Stimulated activated CD8-positive, alpha-beta memory T cell treated with anti-CD3 and anti-CD28 coated beads, Interleukin-7, amount 100 ng/mL, for 48 hours (primary cell): ENCODE measurements around the gene SPAG16.
"Not testable (repeated sequence)": the region's sequence is repeated elsewhere in the genome, so short reads cannot be mapped to it uniquely, and the experiment has no call there.

Source experiments
- DNase-seq, 2 donors: peaks; one replicate each; pipeline ENCODE4 v3.0.0-alpha.2; 2020; ENCODE audit warnings: low read depth in 1 of 2; ENCODE audit errors: extremely low read depth in 1 of 2

Gene SPAG16

DNA sequence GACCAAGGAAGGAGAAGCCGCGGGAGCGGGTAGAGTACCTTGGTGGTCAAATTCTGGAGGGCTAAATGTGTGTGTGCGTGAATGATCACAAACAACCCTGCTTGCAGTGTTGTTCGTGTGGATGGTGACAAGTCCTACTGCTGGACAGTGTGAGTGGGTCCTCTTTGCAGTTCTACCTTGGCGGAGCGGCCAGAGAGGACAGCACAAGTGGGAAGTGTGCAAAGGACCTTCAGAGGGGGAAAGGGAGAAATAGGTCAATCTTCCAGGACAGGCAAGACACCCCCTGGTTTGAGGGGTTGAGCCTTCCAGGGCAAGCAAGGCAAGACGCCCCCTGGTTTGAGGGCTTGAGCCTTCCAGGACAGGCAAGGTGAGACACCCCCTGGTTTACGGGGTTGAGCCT is 122.8 kb downstream of the SPAG16 start:
- DNase-seq: not testable (repeated sequence)

- DNase-seq: not testable (repeated sequence)
Measured at GRCh38 chr2:213408426-213409070, 124.3 kb downstream of the SPAG16 start.

GRCh38 chr2:213410687-213411086 is 126.4 kb downstream of the SPAG16 start:
- not testable (repeated sequence) for DNase-seq

GRCh38 chr2:213411582-213412289 is 127.5 kb downstream of the SPAG16 start:
- no peak for DNase-seq

DNA sequence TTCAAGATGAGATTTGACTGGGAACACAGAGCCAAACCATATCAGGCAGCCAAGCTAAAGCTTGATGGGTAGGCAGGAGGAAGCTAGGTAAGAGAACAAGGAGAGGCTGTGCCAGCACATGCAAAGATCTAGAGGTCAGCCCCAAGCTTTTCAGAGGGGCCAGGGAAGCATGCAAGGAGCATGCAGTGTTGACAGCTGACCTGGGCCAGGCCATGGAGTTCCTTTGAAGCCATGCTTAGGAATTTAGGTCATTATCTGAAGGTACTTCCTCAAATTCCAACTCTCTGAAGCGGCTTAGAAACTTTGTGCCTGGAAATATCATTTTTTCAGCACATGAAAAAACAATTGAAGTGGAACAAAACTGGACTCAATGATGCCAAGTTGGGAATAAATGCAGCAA is 130.8 kb downstream of the SPAG16 start:
- DNase-seq: no peak

DNA sequence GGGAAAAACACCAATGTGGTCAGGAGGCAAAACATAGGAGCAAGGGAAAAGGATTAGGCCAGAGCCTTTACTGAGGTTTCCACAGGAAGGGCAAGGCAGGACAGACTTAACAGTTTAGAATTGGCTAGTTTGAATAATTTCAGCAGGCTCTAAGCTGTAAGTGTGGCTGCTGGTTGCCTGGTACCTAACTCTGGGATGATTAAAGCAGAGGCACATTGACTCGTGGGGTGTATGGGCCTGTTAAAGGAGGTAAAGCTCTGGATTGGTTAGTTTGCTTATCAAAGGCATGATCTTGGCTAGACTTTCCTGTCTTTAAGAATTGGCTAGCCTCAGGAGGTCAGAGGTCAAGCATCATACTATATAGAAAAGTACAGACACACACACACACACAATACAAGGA is 132.6 kb downstream of the SPAG16 start:
- DNase-seq: no peak

- no peak for DNase-seq
Measured at GRCh38 chr2:213419980-213420379, 135.7 kb downstream of the SPAG16 start.

- no peak for DNase-seq
Measured at GRCh38 chr2:213420828-213421385, 136.6 kb downstream of the SPAG16 start.

- no peak for DNase-seq
Measured at GRCh38 chr2:213422211-213422610, 137.9 kb downstream of the SPAG16 start.

DNA sequence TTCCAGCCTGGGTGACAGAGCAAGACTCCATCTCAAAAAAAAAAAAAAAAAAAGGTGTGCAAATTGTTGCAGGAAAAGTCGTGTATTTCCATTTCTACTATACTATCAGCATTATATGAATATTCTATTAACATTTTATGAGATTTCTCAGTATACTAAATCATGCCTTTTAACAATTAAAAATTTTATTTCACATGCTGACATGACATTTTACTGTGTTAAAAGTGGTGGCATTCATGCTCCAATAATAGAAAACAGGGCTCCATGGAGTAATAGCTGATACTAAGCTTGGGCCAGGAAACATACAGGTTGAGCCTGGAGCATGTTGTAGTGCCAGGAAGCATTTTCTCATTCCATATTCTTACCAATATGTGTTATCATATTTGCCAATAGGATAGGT is 141.4 kb downstream of the SPAG16 start:
- no peak for DNase-seq

GRCh38 chr2:213429516-213429915 is 145.3 kb downstream of the SPAG16 start:
- DNase-seq: no peak

DNA sequence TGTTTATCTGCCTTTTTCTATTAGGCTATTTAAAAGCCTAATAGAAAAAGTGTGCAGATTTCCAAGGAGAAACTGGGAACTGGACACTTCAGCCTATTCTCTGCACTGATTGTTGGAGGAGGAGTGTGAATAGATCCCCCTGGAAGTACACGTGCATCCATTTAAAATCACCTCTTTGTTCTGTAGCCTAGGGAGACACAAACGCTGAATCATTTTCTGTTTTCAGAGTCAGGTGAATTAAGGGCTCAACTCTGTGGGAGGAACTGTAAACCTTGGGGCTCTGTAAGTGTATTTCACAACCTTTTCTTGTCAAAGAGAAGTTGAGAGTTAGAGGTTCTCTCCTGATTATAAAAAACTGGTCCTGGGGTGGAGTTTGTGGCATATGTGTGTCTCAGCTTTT is 159.7 kb downstream of the SPAG16 start:
- DNase-seq: no peak

DNA sequence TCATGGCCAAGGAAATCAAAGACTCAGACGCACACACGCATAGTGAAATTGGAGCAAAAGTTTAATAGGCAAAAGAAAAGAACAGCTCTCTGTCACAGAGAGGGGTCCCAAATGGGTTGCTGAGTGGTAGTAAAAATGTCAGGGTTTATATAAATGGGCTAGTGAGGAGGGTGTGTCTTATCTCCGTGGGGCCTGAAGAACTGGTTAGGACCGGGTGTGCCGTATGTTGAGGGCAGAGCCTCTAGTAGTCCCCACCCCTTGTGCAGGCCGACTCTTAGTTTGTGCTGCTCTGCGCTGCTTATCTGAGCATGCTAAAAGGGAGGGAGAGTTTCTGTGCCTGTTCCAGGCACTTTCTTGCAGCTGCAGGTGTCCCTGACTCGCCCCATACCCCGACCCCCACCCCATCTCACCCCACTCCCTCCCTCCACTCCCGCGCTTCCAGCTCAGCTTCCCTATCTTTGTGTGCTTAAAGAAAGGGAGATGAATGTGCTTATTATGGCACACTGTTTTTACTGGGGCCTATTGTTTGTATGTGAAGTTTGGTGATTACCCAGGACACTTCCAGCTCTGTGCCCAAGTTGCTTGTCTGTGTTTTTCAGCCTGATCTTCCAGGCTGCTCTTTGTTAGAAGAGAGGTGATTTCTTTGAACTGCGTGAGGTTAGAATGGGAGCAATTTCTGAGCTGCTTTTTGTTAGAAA is 167.4 kb downstream of the SPAG16 start:
- no peak for DNase-seq

- DNase-seq: no peak
Measured at GRCh38 chr2:213455316-213456008, 171.2 kb downstream of the SPAG16 start.

- DNase-seq: no peak
Measured at GRCh38 chr2:213475433-213475832, 191.2 kb downstream of the SPAG16 start.

GRCh38 chr2:213476641-213477040 is 192.4 kb downstream of the SPAG16 start:
- no peak for DNase-seq

DNA sequence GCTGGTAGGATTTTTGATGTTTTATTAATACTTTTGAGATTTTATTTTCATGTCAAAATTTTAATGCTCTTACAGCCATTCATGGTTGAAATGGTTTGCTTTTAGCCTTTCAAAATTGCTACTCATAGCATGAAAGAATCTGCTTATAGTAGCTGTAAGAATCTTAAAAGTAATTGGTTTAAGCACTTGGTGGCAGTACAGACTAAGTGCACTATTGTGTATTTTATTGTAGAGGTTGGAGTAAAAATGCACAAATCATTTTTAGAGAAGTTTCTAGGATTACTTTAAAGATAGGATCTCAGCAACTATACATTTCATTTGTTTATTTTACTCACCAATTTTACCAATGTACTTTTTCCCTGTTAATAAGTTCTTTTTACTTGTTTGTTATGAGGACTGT is 205.8 kb downstream of the SPAG16 start:
- DNase-seq: no peak

- no peak for DNase-seq
Measured at GRCh38 chr2:213491376-213491775, 207.1 kb downstream of the SPAG16 start.

DNA sequence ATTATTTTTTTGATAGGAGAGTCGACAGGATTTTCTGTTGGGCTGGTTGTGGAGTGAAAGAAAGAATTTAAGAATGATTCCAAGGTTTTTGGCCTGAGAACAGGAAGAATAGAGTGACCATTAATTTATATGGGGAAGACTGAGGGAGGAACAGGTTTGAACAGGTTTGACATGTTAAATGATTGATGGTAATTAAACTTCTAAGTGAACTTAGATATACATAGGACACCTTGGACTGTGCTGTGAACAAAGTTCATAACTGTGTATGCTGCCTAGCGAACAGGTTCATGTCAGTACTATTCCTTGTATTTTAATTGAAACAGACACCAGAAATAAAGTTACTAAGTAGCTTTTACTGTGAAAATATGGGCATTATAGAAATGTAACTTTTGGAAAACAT is 212.0 kb downstream of the SPAG16 start:
- no peak for DNase-seq

DNA sequence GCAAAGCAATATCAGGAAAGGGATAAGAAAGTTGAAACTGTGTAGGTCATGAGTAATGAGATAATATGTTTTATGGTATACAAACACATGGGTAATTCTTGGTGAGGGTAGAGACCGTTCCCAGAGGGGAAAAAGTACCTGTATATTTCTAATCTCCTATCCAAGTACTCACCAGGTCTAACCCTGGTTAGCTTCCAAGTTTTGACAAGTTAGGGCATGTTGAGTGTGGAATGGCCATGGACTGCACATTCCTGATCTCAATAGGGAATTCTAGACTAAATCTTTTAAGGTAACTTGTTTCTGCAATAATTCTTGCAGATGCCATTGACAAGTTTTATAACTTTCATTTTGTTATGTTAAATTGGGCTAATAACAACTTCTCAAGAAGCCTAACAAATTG is 216.6 kb downstream of the SPAG16 start:
- no peak for DNase-seq

DNA sequence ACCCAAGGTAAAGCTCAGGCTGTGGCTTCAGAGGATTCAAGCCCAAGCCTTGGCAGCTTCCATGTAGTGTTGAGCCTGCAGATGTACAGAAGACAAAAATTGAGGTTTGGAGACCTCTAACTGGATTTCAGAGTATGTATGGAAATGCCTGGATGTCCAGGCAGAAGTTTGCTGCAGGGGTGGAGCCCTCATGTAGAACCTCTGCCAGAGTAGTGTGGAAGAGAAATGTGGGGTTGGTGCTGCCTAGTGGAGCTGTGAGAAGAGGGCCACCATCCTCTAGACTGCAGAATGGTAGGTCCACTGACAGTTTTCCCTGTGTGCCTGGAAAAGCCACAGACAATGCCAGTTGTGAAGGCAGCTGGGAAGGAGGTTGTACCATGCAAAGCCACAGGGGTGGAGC is 239.9 kb downstream of the SPAG16 start:
- no peak for DNase-seq
